Nephron progenitor cell (in vitro differentiated cells): ENCODE data around the gene FOXRED2.
"Not testable (repeated sequence)": the region's sequence is repeated elsewhere in the genome, so short reads cannot be mapped to it uniquely, and the experiment has no call there.

Experiments used
- DNase-seq: peaks from one replicate; pipeline ENCODE4 v3.0.0; 2021
- H3K27ac Mint-ChIP-seq: 2 replicates; pipeline ENCODE4 v1.8.0; 2021; ENCODE audit warnings: mild to moderate bottlenecking, moderate library complexity, mixed read lengths
- H3K27me3 Mint-ChIP-seq: 2 replicates; pipeline ENCODE4 v1.8.0; 2021; ENCODE audit warnings: mild to moderate bottlenecking, low read depth, mixed read lengths; ENCODE audit not compliant: poor library complexity
- H3K36me3 Mint-ChIP-seq: 2 replicates; pipeline ENCODE4 v1.8.0; 2021; ENCODE audit warnings: low read depth, mixed read lengths
- H3K4me1 Mint-ChIP-seq: 2 replicates; pipeline ENCODE4 v1.8.0; 2021; ENCODE audit warnings: mixed read lengths
- H3K4me3 Mint-ChIP-seq: 2 replicates; pipeline ENCODE4 v1.8.0; 2021; ENCODE audit warnings: mild to moderate bottlenecking, moderate library complexity, mixed read lengths
- H3K9me3 Mint-ChIP-seq: 2 replicates; pipeline ENCODE4 v1.8.0; 2021; ENCODE audit warnings: mild to moderate bottlenecking, moderate library complexity, mixed read lengths
- TF ChIP-seq, protein P1 (sequence below): fragments of 200-600 bp; sonication (generic); IDR thresholded peaks from 2 replicates; pipeline ENCODE4 v1.5.0; 2021; ENCODE audit warnings: antibody characterized with exemption

Gene FOXRED2

DNA sequence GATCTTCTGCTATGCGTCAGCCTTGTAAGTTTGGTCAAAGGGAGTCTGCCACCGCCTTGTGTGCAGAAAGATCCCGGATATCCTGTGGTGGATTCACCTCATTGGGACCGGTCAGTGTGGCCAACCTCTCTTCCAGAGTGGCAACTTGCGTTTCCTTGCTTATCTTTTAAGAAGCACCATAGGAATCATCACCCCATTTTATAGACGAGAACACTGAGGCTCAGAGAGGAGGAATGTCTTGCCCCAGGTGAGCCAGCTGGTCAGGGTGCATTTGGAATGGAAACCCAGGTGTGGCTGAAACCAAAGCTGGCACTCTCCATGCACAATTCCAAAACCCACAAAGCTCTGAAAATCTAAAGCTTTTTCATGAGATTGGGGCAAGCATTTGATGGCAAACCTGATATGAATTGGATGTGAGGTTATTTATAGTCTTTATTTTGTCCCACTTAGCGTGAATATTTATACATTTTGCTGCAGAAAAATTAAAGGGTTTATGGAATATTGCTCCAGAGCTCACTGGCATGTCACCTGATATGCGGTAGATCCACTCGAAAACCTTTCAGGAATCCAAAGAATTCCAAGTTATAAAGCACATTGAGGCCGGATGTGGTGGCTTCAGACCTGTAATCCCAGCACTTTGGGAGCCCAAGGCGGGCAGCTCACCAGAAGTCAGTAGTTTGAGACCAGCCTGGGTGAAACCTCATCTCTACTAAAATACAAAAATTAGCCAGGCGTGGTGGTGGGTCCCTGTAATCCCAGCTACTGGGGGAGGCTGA is 34.2 kb upstream of the FOXRED2 start:
- TF ChIP-seq, protein P1, sequence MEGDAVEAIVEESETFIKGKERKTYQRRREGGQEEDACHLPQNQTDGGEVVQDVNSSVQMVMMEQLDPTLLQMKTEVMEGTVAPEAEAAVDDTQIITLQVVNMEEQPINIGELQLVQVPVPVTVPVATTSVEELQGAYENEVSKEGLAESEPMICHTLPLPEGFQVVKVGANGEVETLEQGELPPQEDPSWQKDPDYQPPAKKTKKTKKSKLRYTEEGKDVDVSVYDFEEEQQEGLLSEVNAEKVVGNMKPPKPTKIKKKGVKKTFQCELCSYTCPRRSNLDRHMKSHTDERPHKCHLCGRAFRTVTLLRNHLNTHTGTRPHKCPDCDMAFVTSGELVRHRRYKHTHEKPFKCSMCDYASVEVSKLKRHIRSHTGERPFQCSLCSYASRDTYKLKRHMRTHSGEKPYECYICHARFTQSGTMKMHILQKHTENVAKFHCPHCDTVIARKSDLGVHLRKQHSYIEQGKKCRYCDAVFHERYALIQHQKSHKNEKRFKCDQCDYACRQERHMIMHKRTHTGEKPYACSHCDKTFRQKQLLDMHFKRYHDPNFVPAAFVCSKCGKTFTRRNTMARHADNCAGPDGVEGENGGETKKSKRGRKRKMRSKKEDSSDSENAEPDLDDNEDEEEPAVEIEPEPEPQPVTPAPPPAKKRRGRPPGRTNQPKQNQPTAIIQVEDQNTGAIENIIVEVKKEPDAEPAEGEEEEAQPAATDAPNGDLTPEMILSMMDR, result no peak
- DNase-seq, result no peak
- no peaks in the 10 kb centered on the region for H3K36me3 Mint-ChIP-seq
- peaks cover 17% of the 10 kb centered on the region for H3K4me1 Mint-ChIP-seq
- H3K27me3 Mint-ChIP-seq, result peaks cover 11% of the 10 kb centered on the region
- H3K27ac Mint-ChIP-seq, result no peak overlapping the region
- no peaks in the 10 kb centered on the region for H3K9me3 Mint-ChIP-seq
- no peak overlapping the region for H3K4me3 Mint-ChIP-seq

DNA sequence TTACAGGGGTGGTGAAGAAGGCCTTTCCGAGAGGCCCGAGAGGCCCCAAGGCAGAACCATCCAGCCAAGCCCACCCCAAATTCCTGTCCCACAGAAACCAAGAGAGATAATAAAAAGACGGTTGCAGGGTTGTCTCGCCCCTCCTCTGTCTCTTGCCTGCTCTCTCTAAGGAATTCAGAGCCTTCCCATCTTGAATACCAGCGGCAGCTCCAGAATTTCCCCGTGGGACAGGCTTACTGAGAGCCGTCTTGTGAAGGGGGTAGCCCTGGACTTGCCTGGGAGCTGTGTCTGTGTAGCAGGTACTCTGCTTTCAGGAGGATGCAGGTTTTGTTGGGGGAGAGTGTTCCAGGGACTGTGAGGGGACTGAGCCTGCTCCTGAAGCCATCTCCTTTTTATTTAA is 31.7 kb upstream of the FOXRED2 start:
- no peak overlapping the region for H3K27ac Mint-ChIP-seq
- H3K36me3 Mint-ChIP-seq, result no peaks in the 10 kb centered on the region
- no peak for DNase-seq
- peaks cover 17% of the 10 kb centered on the region for H3K9me3 Mint-ChIP-seq
- H3K4me3 Mint-ChIP-seq, result no peak overlapping the region
- peaks cover 12% of the 10 kb centered on the region for H3K27me3 Mint-ChIP-seq
- TF ChIP-seq, protein P1, result no peak
- H3K4me1 Mint-ChIP-seq, result peaks cover 15% of the 10 kb centered on the region

DNA sequence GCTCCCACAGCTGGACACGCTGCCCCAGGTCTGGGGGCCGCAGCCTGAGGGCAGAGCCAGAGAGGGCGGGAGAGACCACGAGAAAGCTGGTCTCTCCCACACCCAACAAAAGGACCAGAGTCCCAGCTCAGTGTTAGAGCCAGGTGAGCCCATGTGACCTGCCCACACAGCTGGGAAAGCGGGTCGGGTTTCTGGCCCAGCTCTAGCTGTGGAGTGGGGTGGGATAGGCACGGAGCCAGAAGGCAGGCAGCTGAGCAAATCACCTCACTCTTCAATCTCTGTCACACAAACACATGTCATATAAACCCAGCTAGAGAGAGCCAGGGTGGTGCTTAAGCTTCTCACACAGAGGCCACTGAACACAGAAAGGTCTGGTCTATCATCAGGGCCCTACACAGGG is 29.9 kb upstream of the FOXRED2 start:
- Mint-ChIP-seq H3K4me1 (peaks cover 15% of the 10 kb centered on the region), H3K9me3 (peaks cover 23% of the 10 kb centered on the region), H3K4me3 (no peak overlapping the region), H3K36me3 (no peaks in the 10 kb centered on the region), H3K27me3 (peaks cover 15% of the 10 kb centered on the region), H3K27ac (no peak overlapping the region)
- TF ChIP-seq, protein P1, result no peak
- DNase-seq, result no peak

DNA sequence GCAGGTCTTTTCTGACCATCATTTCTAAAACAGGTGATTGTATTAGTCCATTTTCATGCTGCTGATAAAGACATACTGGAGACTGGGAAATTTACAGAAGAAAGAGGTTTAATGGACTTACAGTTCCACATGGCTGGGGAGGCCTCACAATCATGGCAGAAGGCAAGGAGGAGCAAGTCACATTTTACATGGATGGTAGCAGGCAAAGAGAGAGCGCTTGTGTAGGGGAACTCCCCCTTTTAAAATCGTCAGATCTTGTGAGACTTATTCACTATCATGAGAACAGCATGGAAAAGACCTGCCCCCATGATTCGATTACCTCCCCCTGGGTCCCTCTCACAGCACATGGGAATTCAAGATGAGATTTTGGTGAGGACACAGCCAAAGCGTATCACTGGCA is 26.5 kb upstream of the FOXRED2 start:
- H3K27me3 Mint-ChIP-seq, result peaks cover 21% of the 10 kb centered on the region
- DNase-seq, H3K4me3 Mint-ChIP-seq, H3K36me3 Mint-ChIP-seq, H3K27ac Mint-ChIP-seq: not testable (repeated sequence)
- peaks cover 23% of the 10 kb centered on the region for H3K9me3 Mint-ChIP-seq
- peaks cover 14% of the 10 kb centered on the region for H3K4me1 Mint-ChIP-seq

DNA sequence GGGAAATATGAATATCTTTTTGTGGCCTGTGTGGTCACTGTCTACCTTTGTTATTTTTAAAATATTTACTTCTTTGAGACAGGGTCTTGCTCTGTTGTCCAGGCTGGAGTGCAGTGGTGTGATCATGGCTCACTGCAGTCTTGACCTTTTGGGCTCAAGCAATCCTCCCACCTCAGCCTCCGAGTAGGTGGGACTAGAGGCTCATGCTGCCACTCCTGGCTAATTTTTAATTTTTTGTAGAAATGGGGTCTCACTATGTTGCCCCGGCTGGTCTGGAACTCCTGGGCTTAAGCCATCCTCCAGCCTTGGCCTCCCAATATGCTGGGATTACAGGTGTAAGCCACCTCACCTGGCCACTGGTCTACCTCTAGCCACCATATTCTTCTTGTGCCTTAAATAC is 25.6 kb upstream of the FOXRED2 start:
- Mint-ChIP-seq H3K36me3 (no peaks in the 10 kb centered on the region), H3K27me3 (peaks cover 21% of the 10 kb centered on the region), H3K4me3 (no peak overlapping the region), H3K9me3 (peaks cover 23% of the 10 kb centered on the region), H3K4me1 (peaks cover 14% of the 10 kb centered on the region), H3K27ac (no peak overlapping the region)
- no peak for DNase-seq
- TF ChIP-seq, protein P1, result no peak

DNA sequence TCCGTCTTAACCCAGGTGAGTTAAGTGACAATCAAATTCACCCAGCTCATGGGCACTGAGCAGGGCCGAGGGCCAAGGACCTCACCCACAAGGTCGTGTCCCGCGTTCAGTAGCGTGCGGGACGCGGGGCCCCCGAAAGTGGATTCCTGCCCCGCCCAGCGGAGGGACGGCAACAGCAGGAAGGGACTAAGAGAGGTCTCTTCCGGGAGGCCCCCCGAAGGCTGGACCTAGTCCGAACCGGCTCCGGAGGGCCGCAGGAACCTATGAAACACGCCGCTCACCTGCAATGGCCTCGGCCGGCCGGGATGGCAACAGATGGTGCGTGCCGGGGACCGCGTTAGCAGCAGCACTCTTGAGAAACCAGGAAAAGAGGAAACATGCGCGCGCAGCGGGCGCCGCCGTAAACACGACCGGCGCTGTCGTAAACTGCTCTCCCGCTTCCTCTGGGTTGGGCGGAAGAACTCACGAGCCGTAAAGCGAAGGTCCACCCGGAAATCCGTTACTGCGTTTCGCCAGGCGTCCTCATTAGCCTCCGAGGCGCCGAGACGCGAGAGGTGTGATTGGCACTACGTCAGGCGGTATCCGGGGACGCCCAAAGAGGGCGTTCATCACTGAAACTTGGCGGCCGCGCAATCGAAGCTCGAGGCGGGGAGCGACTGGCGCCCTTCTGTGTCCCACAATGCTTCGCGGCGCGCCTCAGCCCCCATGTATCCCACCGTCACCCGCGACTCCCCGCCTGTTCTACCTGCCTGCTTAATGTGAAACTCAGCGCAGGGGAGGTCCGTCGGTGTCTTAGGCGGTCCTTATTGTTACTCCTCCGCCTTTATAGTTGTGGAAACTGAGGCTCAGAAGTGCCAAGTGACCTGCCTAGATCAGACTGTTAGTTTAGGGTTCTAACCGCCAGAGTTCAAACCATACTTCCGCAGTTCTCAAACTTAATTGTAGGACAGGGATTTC is 22.2 kb upstream of the FOXRED2 start, which contains the start of gene EIF3D:
Gene EIF3D, minus strand, starts transcription at position 372 of the 957 bp plus-strand sequence. CDS start 3,045 bp downstream, outside the sequence.
- TF ChIP-seq, protein P1, result no peak
- Mint-ChIP-seq H3K36me3 (peaks cover 29% of the 10 kb centered on the region), H3K27ac (peak within 1 kb of the TSS; percentile 99), H3K27me3 (peaks cover 14% of the 10 kb centered on the region), H3K9me3 (peaks cover 11% of the 10 kb centered on the region), H3K4me3 (peak within 1 kb of the TSS; percentile 92), H3K4me1 (peaks cover 10% of the 10 kb centered on the region)
- DNase-seq, result peak; percentile 97
